GM19395 (cell line): ENCODE measurements around the gene SLC6A18.

Experiments used
- ATAC-seq: cut with Tn5 transposase; IDR thresholded peaks from one replicate; pipeline ENCODE4 v1.9.1; 2021; ENCODE audit warnings: mild to moderate bottlenecking, moderate library complexity; ENCODE audit not compliant: unreplicated experiment

The SLC6A18 gene, protein sequence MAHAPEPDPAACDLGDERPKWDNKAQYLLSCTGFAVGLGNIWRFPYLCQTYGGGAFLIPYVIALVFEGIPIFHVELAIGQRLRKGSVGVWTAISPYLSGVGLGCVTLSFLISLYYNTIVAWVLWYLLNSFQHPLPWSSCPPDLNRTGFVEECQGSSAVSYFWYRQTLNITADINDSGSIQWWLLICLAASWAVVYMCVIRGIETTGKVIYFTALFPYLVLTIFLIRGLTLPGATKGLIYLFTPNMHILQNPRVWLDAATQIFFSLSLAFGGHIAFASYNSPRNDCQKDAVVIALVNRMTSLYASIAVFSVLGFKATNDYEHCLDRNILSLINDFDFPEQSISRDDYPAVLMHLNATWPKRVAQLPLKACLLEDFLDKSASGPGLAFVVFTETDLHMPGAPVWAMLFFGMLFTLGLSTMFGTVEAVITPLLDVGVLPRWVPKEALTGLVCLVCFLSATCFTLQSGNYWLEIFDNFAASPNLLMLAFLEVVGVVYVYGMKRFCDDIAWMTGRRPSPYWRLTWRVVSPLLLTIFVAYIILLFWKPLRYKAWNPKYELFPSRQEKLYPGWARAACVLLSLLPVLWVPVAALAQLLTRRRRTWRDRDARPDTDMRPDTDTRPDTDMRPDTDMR

GRCh38 chr5:1225081-1225480 is at the start of gene SLC6A18:
SLC6A18 (plus strand) TSS chr5:1225381; CDS start chr5:1225478, 97 bp downstream.
- no peak for ATAC-seq

- no peak for ATAC-seq
Measured at GRCh38 chr5:1175801-1176472, 49.2 kb upstream of the SLC6A18 start.

DNA sequence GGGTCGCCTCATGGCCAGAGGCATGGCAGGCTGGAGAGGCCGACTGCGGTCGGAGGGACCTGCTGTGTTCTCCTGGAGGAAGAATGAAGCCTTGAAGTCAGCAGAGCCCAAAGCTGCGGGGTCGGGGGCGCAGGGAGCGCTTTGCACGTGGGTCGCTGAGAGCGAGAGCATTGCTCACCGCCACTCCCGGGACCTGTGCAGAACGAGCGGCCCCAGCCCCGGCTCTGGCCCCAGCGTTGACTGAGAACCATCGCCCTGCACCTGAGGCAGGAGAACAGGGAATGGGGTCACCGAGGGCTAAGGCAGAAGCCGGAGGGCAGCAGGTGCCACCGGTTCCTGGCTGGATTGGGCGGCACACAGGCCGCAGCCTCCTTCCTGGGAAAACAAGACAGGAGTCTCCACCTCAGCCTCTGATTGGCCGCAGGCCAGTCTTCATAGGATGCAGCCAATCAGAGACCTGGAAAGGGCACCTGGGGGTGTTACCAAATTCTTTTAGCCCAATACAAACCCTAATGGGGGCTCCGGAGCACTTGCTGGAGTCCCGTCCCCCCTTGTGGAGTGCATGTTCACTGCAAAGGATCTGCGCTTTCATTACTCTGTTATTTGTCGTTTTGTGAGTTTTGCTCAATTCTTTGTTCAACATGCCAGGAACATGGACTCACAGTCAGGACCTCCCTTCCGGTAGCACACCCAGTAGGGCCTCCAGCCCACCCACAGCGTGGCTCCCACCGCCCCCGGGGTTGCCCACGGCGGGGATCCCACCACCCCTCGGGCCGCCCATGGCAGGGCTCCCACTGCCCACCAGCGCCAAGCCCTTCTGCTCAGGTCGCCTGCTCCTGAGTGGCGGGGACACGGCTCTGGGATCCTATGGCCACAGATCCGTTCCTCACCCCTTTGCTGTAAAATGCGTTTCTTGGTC is 48.4 kb upstream of the SLC6A18 start:
- ATAC-seq: no peak

DNA sequence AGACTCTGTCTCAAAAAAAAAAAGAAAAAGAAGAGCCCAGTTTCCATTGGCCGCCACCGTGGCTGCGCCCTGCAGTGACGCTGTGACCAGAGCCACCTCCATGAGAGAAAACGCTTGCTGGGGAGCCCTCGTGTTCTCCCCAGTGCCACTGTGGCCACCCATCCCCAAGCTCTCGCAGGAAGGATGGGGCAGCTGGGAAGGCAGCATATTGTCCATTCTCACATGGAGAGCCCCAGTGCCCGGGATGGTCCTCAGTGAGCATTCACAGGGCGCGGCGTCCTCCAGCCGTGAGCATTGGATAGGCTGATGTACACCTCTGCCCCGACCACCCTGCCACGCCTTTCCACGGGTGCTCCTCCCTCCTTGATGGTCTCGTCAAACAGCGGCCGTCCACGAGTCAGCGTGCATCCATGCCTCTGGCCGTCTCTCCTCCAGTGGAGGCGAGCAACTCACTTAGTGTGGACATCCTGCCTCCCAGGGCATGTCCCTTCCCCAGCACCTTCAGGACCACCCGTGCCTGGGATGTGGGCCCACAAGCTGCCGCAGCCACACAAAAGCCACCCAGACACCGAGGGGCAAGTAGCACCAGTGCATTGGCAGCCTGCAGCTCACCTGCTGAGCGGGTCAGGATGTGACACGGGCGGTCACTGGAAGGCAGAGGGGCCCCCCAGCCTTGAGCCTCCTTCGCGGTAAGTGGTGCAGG is 47.2 kb upstream of the SLC6A18 start:
- no peak for ATAC-seq

- ATAC-seq: no peak
Measured at GRCh38 chr5:1178529-1179382, 46.4 kb upstream of the SLC6A18 start.

DNA sequence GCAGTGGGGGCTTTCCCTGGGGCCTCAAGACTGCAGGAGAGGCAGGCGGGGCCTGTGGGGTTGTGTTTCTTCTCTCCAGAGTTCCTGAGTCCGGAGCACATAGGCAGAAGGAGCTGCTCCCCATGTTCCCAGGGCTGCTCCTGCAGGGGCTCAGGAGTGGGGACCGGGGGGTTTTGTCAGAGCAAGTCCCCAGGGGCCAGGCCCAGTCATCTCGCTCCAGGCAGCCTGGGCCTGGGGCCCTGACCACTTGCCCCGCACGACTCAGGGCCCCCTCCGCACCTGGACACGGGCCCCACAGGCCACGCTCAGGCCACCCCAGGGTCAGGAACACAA is 45.8 kb upstream of the SLC6A18 start:
- ATAC-seq: no peak

DNA sequence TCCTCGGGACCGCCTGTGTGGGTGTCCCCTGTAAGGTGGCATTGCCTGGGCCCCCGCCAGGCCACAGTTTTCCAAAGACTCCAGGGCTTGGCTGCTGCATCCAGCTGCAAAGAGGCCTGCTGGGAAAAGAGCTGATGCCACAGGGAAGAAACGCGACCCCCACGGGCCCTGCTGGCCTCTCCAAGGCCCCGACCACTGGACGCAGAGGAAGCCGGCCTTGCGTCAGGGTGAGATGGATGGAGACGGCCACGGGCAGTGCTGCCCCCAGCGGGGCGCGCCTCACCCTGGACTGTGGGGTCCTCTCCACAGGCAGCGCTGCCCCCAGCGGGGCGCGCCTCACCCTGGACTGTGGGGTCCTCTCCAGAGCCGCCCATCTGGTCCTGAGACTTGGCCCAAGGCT is 45.1 kb upstream of the SLC6A18 start:
- ATAC-seq: no peak

DNA sequence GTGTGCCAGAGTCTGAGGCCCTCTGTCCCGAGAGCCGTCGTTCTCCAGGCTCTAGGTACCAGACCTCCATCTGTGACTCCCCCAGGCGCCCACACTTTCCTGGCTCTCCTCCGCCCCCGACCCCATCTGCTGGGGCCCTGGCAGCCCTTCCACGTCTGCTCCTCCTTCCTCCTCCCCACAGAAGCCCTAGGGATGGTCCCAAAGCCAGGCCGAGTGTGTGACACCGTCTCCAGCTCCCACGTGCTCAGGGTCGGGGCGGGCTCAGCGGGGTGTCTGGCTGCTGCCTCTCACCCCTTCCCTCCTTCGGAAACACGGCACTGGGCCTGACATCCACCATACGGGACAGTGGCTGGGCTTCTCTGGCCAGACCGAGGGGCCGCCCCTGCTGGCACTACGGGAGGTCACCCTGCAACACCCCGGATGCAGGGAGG is 44.3 kb upstream of the SLC6A18 start:
- no peak for ATAC-seq

GRCh38 chr5:1181451-1182359 is 43.5 kb upstream of the SLC6A18 start:
- ATAC-seq: no peak

- ATAC-seq: no peak
Measured at GRCh38 chr5:1182360-1182632, 42.9 kb upstream of the SLC6A18 start.

- ATAC-seq: no peak
Measured at GRCh38 chr5:1182633-1183423, 42.4 kb upstream of the SLC6A18 start.

DNA sequence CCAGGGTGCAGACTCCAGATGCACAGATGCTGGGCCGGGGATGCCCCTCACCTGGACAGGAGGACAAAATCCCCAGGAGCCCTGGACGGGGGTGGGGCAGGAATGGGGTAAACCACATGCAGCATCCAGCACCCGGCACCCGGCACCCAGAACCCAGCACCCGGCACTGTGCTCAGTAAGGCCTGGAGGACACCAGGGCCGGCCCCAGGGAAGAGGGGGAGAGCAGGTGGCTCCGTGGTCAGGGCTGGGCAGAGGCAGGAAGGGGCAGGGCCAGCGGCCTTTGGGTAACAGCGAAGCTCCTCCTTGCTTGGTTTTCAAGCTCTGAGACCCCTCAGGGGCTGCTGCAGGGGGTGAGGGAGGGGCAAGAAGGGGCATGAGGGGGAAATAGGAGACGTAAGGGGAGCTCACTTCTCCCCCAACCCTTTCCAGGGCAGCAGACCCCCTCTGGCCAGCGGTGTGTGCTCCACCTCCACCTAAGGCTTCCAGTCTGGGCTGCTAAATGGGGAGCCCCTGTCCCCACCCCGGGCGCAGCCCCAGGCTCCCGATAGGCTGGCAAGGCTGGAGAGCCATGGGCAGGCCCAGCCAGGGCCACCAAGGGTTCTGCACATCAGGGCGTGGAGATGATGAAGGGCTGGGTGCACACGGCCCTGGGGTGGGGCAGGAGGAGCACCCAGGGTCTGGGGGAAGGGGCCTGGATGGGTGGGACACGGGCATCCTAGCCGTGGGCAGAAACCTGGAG is 41.6 kb upstream of the SLC6A18 start:
- no peak for ATAC-seq

DNA sequence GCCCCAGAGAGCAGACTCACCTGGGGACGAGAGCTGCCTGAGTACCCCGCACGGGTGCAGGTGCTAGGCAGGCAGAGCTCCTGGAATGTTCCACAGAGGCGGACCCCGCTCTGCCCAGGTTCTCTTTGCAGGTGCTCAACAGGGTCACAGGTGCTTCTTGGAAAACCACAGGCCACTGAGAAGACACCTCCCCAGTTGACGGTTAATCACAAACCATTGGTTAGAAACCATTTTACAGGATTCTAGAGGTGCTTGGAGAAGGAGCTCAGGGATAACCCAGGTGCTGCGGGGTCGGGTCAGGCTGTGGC is 41.1 kb upstream of the SLC6A18 start:
- ATAC-seq: no peak

- no peak for ATAC-seq
Measured at GRCh38 chr5:1184481-1184880, 40.7 kb upstream of the SLC6A18 start.

DNA sequence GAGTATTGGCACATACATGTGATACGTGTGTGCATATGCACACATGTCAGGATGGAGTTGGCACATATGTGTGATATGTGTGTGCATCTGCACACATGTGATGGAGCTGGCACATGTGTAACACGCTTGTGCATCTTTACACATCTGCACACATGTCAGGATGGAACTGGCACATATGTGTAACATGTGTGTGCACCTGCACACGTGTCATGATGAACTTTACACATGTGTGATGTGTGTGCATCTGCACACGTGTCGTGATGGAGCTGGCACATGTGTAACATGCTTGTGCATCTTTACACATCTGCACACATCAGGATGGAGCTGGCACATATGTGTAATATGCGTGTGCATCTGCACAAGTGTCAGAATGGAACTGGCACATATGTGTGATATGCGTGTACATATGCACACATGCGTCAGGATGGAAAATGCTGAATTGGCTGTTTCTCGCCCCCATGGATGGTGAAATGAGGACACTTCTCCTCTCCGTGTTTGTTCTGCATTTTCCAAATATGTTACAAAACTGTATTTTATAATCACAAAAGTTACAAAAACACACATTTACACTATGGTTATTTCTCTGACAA is 40.0 kb upstream of the SLC6A18 start:
- no peak for ATAC-seq

DNA sequence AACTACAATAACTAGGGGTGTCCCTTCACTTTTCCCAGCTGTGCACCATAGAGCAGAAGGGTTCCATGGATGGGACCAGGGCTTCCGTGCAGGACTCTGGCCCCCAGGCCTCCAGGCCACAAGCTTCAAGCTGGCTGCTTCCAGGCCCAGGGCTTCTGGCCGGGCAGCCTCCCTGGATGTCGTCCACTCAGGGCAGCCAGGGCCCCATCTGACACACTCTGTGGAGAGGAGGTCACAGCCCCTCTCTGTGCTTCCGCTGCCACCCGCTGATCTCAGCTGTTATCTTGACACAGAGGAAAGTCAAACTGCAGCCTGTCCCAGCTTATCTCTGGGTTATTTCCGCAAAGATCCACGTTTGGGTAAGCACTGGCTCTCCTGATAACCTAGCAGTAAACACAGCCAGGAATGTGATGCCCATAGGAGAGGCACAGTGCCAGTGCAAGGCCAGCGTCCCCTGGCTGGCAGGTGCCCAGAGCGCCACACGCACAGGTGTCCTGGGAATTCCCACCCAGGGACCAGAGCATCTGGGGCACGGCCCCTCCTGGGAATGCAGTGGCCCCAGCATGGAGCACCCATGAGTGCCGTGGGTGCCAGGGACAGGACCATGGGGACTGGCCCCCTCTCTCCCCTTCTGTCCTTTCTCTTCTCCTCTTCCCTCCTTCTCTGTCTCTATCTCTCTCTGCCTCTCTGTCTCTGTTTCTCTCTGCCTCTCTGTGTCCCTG is 39.4 kb upstream of the SLC6A18 start:
- ATAC-seq: no peak
